EH (cell line): Measurements from ENCODE around the gene GP1BB.
A peak's percentile ranks its signal among the peaks of the same experiment; 100 is the strongest.

Experiments
- DNase-seq: peaks from one replicate; pipeline ENCODE4 v3.0.0-alpha.2; 2015; ENCODE audit warnings: low read depth

Gene GP1BB

DNA sequence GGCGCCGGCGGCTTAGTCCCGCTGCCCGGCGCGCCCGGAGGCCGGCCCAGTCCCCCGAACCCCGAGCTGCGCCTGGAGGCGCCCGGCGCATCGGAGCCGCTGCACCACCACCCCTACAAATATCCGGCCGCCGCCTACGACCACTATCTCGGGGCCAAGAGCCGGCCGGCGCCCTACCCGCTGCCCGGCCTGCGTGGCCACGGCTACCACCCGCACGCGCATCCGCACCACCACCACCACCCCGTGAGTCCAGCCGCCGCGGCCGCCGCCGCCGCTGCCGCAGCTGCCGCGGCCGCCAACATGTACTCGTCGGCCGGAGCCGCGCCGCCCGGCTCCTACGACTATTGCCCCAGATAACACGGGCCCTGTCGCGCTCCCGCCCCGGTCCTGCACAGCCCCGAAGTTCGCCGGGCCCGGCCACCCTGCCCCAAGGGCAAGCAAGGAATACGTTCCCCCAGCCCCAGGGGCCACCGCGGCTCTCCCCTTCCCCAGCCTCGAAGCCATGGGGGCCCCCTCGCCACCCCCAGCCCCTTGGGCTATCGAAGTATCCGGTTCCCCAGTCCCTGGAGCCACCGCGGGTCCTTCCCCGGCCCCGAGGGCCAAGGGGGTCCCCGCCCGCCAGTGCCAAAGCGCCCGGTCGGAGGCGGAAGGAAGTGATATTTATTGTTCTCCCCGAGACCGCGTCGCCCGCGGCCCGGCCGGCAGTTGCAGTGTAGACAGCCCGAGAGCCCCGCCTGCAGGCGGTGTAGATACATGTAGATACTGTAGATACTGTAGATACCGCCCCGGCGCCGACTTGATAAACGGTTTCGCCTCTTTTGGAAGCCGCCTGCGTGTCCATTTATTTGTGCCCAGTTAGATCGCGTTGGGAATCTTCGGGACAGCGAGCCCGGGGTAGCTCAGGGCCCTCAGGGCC, 43.4 kb downstream of the GP1BB start:
- peak; percentile 31 for DNase-seq

DNA sequence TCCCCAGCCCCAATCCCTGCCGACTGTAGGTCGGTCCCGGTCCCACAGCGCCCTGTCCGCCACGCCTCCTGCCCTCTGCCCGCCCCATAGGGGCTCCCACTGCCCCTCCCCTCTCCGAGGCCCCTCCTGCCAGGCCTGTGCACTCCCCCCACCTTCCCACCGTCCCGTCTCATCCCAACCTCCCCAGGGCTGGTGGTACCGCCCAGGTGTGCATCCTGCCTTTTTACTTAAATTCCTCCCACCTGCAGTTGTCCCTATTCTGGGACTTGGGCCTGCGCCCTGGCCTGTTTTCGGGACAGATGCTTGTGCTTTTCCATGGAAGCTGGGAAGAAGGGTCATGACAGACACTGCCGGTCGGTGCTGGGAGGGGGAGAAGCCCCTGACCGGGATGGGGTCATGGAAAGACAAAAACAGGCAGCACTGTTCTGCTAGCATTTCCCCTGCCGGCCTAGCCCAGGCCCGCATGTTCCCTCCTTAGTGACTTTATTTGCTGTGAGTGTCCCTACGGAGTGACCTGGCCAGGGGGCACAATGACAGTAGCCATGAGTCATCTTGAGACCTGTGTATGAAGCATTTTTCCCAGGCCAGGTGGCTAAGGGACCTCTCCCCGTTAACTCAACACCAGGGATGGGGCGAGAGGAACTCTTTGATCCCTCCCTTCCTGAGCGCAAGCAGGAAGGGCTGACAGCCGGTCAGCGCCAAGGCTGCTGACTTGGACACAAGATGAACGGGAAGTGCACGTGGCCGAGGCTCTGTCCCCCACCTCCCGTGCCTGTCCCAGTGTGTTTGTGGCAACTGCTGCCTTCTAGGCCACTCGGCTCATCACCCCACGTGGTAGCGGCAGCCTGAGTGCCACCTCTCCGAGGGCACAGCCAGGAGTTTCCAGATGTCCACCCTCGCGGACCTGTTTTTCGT, 44.3 kb downstream of the GP1BB start:
- DNase-seq = no peak

DNA sequence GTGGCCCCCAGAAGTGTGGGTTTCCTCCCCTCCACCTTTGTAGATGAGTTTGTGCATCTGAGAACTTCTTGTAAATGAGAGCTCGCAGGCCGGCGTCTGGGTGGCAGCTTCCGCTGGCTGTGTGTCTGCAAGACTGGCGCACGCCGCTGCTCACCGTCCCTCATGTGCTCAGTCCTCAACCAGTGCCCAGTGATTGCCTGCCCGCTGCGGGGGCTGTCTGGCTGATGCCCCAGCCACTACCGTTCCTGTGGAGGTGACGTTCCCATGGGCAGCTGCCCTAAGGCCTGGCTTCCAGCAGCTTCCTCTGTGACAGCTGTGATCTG, 46.0 kb downstream of the GP1BB start:
- DNase-seq = no peak

DNA sequence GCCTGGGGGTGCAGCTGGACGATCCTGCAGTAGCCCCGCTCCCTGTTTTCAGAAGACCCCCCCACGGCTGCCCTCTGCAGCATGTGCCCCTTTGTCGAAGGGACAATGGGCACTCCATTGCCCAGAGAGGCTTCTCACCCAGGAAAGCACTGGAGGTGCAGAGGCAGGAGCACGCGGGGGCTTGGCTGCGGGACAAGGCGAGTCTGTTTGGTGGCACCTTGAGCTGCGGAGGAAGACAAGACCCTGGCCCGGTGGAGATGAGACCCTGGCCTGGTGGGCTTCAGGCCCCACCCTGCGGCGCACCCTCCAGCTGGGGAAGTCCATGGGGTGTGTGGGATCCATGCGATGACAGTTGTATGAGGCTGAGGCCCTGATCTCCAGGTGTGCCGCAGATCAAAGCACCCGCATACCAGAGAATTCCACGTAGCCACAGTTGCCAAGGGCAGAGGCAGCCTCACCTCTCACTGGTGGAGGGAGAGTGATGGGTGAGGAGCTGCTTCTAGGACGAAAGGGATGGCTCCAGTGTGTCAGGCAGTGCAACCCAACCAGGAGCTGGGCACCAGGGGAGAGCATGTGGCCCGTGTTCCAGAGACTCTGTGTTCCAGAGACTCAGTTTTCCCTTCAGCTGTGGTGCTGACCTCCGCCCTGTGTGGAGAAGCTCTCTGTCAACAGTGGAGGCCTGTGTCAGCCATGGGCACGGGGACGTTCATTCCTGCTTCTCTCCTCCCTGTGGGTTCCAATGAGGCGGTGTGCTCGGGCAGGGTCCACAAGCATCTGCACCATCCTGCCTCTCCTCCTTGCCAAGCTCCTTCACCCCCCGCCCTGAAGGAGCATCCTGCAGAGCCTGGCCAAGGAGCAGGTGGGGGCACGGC, 47.2 kb downstream of the GP1BB start:
- no peak for DNase-seq

DNA sequence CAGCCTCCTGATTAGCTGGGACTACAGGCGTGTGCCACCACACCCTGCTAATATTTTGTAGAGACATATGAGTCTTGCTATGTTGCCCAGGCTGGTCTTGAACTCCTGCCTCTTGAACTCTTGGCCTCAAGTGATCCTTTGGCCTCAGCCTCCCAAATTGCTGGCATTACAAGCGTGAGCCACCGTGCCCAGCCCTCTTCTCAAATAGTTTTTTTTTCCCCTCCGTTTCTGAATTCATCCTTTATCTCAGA, 49.0 kb downstream of the GP1BB start:
- DNase-seq = no peak

DNA sequence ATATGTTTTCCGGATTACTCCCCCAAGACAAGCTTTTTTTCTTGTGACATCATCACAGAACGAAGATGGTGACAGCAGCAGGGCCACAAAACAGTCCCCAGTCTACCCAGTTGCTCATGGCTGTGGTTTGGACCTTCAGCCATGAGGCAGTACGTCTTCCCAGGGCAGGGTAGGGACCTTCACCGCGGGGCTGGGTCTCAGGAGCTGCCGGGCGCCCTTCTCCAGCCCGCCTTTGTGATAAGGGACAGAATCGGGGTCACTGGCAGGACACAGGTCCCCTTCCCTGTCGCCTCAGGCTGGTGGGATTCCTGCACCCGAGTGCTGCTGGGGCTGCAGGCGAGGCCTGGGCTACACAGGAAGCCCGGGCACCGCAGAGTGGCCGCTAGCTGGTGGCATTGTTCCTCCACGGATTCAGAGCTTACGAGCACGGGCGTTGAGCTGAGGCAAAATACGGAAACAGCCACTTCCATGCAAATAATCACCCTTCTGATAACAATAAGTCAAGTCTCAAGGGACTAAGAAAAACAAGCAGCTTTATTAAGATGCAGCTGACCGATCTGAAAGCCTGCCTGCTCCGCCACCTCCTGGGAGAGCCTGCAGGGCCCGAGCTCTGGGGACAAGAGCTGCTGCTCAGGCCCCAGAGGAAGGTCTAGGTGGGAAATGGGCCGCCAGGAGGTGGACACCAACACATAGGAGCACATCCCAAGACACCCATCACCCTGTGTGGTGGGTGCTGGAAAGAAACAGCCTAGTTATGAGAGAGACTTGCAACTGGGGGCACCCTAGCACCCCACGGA, 49.5 kb downstream of the GP1BB start:
- no peak for DNase-seq

DNA sequence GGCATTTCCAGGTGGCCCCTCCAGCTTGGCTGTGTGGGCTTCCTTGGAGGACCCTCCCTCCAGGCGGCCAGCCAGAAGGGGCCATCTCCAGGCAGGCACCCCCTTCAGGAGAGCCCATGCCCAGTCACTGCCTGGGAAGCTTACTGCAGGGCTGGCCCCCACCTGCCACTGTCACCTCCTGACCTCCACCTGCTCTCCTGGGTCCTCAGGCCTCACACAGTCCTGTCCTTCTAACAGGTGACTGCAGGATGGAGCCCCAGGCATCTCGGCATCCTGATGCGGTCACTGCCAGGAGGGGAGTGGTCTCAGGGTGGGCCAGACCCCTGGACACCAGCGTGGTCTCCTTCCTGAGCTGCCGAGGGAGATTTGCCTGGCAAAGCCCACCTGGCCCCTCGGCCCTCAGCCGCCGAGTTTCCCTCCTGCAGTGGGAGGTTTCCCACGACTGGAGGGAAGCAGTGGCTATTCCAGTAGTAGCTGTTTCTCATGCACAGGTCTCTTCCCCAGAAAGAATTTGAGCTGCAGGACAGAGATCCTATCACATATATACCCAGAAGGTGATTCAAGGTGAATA, 50.2 kb downstream of the GP1BB start:
- DNase-seq = no peak
